ENCODE data around the gene KCNJ8. TPM values are rescaled to one million over a fixed set of nuclear protein-coding genes. Genes with fewer than 3 reads are reported as not detected.

Gene KCNJ8
- total RNA-seq, 1 experiment from 2014 or later = not detected

GRCh38 chr12:21756699-21757098, 17.8 kb downstream of the KCNJ8 start:
- Histone ChIP-seq H3K4me1 (ENCODE audit: control insufficient read depth, insufficient read depth, low read length) (no peaks in the 10 kb centered on the region), H3K27ac (ENCODE audit: low read length) (no peak overlapping the region), H3K27me3 (ENCODE audit: control insufficient read depth, insufficient read depth, low read length) (no peaks in the 10 kb centered on the region), H3K9me3 (ENCODE audit: control insufficient read depth, insufficient read depth, low read depth, low read length) (no peaks in the 10 kb centered on the region), H3K36me3 (ENCODE audit: control insufficient read depth, insufficient read depth, low read length) (no peaks in the 10 kb centered on the region), H3K4me3 (ENCODE audit: low read depth in 2 of 2, low read length in 2 of 2) (no peak overlapping the region)
- CTCF ChIA-PET = no interaction called here
- in situ Hi-C loops (cut with HindIII; ENCODE audit: low pct_unique_long_range_greater_than_20kb, low sequenced_read_pairs) (no loop called here), intact Hi-C loops (cut with micrococcal nuclease; ENCODE audit: unreplicated experiment) (no loop called here)
- TF ChIP-seq TCF7L2 (IDR thresholded peaks at IDR 0.05; ENCODE audit: low read depth, low read length) = no peak
- no peak for TF ChIP-seq POLR2AphosphoS5 (IDR thresholded peaks at IDR 0.05; ENCODE audit: low read depth, low read length)
- TF ChIP-seq, protein P1, sequence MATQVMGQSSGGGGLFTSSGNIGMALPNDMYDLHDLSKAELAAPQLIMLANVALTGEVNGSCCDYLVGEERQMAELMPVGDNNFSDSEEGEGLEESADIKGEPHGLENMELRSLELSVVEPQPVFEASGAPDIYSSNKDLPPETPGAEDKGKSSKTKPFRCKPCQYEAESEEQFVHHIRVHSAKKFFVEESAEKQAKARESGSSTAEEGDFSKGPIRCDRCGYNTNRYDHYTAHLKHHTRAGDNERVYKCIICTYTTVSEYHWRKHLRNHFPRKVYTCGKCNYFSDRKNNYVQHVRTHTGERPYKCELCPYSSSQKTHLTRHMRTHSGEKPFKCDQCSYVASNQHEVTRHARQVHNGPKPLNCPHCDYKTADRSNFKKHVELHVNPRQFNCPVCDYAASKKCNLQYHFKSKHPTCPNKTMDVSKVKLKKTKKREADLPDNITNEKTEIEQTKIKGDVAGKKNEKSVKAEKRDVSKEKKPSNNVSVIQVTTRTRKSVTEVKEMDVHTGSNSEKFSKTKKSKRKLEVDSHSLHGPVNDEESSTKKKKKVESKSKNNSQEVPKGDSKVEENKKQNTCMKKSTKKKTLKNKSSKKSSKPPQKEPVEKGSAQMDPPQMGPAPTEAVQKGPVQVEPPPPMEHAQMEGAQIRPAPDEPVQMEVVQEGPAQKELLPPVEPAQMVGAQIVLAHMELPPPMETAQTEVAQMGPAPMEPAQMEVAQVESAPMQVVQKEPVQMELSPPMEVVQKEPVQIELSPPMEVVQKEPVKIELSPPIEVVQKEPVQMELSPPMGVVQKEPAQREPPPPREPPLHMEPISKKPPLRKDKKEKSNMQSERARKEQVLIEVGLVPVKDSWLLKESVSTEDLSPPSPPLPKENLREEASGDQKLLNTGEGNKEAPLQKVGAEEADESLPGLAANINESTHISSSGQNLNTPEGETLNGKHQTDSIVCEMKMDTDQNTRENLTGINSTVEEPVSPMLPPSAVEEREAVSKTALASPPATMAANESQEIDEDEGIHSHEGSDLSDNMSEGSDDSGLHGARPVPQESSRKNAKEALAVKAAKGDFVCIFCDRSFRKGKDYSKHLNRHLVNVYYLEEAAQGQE (IDR thresholded peaks at IDR 0.05; ENCODE audit: insufficient read depth in 1 of 2, low read depth in 2 of 2, low read length in 1 of 2) = no peak
- TF ChIP-seq CTCF (IDR thresholded peaks at IDR 0.05) = no peak
- TF ChIP-seq SIN3A (IDR thresholded peaks at IDR 0.05; ENCODE audit: borderline replicate concordance, insufficient read depth, low read depth, low read length) = no peak
- DNase-seq (ENCODE audit: low read depth, low spot score) (no peak), ATAC-seq (no peak)
- POLR2A ChIA-PET = no interaction called here
- no TSS peak for BruUV-seq (replicated peaks)

DNA sequence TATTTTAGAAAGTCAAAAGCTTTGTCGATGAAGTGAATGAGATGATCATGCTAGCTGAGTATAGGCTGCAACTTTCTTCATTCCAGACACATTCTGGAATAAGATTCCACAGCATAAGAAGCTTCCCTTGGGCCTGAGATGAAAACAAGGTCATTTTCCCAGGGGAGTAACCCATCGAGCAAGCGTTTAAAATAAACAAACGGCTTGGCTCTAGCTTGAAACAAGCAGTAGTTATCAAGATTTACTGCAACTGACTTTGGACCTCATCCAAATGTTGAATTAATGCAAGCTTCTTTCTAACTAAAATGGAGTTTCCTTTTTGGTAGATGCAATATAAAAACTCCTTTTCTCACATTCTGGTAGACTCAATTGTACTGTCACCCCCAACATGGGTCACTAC, 23.0 kb downstream of the KCNJ8 start:
- DNase-seq (ENCODE audit: low read depth, low spot score) (no peak), ATAC-seq (no peak)
- no peaks in the 10 kb centered on the region for H3K27me3 ChIP-seq (ENCODE audit: control insufficient read depth, insufficient read depth, low read length)
- no peak overlapping the region for H3K27ac ChIP-seq (ENCODE audit: low read length)
- intact Hi-C loops (cut with micrococcal nuclease; ENCODE audit: unreplicated experiment) = no loop called here
- no peaks in the 10 kb centered on the region for H3K9me3 ChIP-seq (ENCODE audit: control insufficient read depth, insufficient read depth, low read depth, low read length)
- no peaks in the 10 kb centered on the region for H3K36me3 ChIP-seq (ENCODE audit: control insufficient read depth, insufficient read depth, low read length)
- no TSS peak for BruUV-seq (replicated peaks)
- no peak overlapping the region for H3K4me3 ChIP-seq (ENCODE audit: low read depth in 2 of 2, low read length in 2 of 2)
- TF ChIP-seq TCF7L2 (IDR thresholded peaks at IDR 0.05; ENCODE audit: low read depth, low read length) (no peak), POLR2AphosphoS5 (IDR thresholded peaks at IDR 0.05; ENCODE audit: low read depth, low read length) (no peak)
- ChIA-PET CTCF (no interaction called here), POLR2A (no interaction called here)
- in situ Hi-C loops (cut with HindIII; ENCODE audit: low pct_unique_long_range_greater_than_20kb, low sequenced_read_pairs) = no loop called here
- no peaks in the 10 kb centered on the region for H3K4me1 ChIP-seq (ENCODE audit: control insufficient read depth, insufficient read depth, low read length)

- Histone ChIP-seq H3K27me3 (ENCODE audit: control insufficient read depth, insufficient read depth, low read length) (no peaks in the 10 kb centered on the region), H3K4me3 (ENCODE audit: low read depth in 2 of 2, low read length in 2 of 2) (no peak overlapping the region), H3K9me3 (ENCODE audit: control insufficient read depth, insufficient read depth, low read depth, low read length) (no peaks in the 10 kb centered on the region), H3K4me1 (ENCODE audit: control insufficient read depth, insufficient read depth, low read length) (no peaks in the 10 kb centered on the region), H3K36me3 (ENCODE audit: control insufficient read depth, insufficient read depth, low read length) (no peaks in the 10 kb centered on the region), H3K27ac (ENCODE audit: low read length) (no peak overlapping the region)
- in situ Hi-C loops (cut with HindIII; ENCODE audit: low pct_unique_long_range_greater_than_20kb, low sequenced_read_pairs) = no loop called here
- ATAC-seq = no peak
- CTCF ChIA-PET = no interaction called here
- TF ChIP-seq TCF7L2 (IDR thresholded peaks at IDR 0.05; ENCODE audit: low read depth, low read length) (no peak), CTCF (IDR thresholded peaks at IDR 0.05) (no peak), SIN3A (IDR thresholded peaks at IDR 0.05; ENCODE audit: borderline replicate concordance, insufficient read depth, low read depth, low read length) (no peak), POLR2AphosphoS5 (IDR thresholded peaks at IDR 0.05; ENCODE audit: low read depth, low read length) (no peak)
- TF ChIP-seq, protein P1 (IDR thresholded peaks at IDR 0.05; ENCODE audit: insufficient read depth in 1 of 2, low read depth in 2 of 2, low read length in 1 of 2) = no peak
- intact Hi-C loops (cut with micrococcal nuclease; ENCODE audit: unreplicated experiment) = no loop called here
- no peak for DNase-seq (ENCODE audit: low read depth, low spot score)
- BruUV-seq (replicated peaks) = no TSS peak
- POLR2A ChIA-PET = no interaction called here
These were observed 29.2 kb downstream of the KCNJ8 start for GRCh38 chr12:21745258-21745657.
